HG03095 (cell line): ENCODE data around the gene ABTB2.
"Not testable (repeated sequence)": the region's sequence is repeated elsewhere in the genome, so short reads cannot be mapped to it uniquely, and the experiment has no call there.

Source experiments
- ATAC-seq: cut with Tn5 transposase; IDR thresholded peaks from one replicate; pipeline ENCODE4 v1.9.1; 2021; ENCODE audit warnings: moderate library complexity; ENCODE audit not compliant: unreplicated experiment

ABTB2 gene

DNA sequence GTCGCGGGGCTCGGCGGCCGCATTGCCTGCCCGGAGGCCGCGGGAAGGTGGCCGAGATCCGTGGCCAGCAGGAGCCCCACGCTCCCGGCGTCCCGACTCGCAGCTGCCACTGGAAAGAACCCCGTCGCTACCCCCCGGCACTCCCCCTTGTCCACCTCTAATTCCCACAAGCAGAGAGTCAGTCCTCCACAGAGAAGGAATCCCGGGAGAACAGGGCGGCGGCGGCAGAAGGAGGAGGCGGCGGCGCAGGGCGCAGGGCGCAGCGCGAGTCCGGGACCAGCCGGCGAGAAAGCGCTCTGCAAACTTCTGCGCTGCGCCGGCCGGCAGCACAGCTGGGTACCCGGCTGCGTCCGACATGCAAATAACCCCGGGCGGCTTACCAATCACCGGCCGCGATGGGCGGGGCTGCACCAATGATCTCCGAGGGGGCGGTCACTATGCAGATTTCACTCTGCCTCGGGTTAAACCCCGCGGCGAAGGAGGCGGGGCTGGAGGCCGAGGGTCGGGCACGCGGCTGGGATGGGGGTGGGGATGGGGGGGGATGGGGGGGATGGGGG, at the start of gene ABTB2:
ABTB2 (minus strand) TSS at position 310 of the 557 bp plus-strand sequence.
- peak; percentile 85 for ATAC-seq

GRCh38 chr11:34407121-34407813, 49.5 kb upstream of the ABTB2 start:
- ATAC-seq, result no peak

GRCh38 chr11:34406413-34406812, 48.6 kb upstream of the ABTB2 start:
- ATAC-seq, result no peak

DNA sequence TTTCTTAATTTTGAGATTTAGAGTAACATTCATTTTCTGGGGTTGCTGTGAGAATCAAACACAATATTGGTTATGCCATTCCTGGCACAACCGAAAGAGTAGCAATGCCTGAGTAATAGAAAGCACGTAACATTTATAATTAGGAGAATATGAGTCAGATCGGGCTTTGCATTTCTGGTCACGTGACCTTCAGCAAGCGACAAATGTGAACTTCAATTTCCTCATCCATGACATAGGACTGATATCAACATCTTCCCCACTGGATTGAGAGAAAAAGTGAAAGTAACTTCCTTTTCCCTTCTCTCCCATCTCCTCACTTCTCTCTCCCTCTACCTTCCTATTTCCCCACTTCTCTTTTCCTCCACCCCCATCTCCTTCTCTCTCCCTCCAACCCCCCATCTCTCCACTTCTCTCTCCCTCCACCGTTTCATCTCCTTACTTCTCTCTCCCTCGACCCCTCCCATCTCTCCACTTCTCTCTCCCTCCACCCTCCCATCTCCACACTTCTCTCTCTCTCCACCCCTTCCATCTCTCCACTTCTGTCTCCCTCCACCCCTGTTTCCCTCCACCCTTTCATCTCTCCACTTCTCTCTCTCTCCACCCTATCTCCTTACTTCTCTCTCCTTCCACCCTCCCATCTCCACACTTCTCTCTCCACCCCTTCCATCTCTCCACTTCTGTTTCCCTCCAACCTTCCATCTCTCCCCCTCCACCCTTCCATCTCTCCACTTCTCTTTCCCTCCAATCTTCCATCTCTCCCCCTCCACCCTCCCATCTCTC, 47.5 kb upstream of the ABTB2 start:
- ATAC-seq, result no peak

DNA sequence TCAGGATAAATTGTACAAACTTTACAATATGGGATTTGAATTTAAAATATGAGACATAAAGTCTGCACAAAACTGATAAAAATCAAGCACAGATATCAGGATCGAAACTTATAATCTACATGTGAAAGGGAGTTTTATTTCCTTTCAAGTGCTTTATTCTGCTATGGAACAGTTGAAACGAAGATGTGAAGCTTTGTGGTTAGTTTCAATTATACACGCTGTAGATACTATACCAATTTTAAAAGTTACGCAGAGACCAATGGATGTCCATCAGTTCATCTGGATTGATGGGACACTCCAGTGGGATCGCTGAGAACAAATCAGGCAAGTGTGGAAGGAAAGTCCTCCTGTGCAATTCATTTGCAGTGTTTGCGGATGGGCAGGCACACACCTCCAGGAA, 46.5 kb upstream of the ABTB2 start:
- ATAC-seq, result no peak

- no peak for ATAC-seq
Observed at GRCh38 chr11:34403431-34403830, 45.6 kb upstream of the ABTB2 start.

GRCh38 chr11:34397811-34398210, 40.0 kb upstream of the ABTB2 start:
- ATAC-seq, result no peak

GRCh38 chr11:34397120-34397519, 39.3 kb upstream of the ABTB2 start:
- ATAC-seq, result no peak

GRCh38 chr11:34395916-34396550, 38.2 kb upstream of the ABTB2 start:
- ATAC-seq, result no peak

DNA sequence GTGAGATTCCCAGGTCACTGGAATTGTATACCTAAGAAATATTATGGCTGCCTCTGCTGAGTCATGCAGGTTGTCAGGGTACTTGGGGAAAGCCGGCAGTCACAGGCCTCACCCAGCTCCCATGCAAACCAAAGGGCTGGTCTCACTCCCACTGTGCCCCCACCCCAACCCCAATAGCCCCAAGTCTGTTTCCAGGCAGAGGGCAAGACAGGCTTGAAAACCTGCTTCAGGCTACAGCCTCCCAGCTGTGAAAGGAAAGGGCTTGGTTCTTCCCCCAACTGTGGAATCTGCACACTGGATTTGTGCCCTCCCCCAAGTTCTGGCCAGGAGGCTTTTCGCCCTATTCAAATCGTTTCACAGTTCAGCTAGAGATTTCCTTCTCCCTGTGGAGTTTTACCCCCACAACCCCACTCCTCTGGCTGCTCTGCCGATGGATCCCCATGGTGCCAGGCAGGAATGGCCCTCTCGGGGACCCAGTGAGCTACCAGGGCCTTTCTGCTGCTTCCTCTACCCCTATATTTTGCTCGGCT, 37.0 kb upstream of the ABTB2 start:
- no peak for ATAC-seq

DNA sequence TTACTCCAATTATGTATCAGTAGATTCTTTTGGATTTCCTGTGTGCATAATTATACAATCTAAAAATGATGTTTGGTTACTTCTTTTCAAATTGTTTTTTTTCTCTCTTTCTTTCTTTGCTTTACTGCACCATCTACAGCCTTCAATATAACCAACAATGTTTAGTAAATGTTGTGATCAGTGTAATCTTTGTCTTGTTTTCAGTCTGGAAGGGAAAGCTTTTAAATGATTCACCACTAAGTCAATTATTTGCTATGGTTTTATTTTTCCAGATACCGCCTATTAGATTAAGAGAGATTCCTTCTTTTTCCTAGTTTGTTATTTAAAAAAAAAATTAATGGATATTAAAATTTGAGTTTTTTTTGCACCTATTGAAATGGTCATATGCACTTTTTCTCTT, 29.8 kb upstream of the ABTB2 start:
- ATAC-seq, result no peak

- ATAC-seq, result not testable (repeated sequence)
Observed at GRCh38 chr11:34386356-34386755, 28.5 kb upstream of the ABTB2 start.

- no peak for ATAC-seq
Observed at GRCh38 chr11:34382532-34383276, 24.9 kb upstream of the ABTB2 start.

- ATAC-seq, result no peak
Observed at GRCh38 chr11:34381775-34382174, 24.0 kb upstream of the ABTB2 start.

DNA sequence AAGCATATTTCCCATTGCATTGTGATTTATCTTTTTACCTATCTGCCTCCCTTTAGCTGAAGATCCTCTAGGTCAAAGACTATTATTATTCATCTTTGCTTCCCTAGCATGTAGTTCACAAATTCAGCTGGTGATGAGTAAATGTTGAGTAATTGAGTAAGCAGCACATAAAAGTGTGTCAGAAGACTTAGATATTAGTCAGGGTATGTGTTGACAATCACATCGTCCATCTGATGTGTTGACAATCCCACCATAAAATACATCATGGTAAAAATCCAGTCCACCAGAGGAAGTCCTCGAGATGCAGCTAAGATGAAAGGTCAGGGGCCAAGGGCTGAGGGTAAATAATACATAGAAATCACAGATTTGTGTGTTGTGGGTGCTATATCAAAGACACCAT, 22.9 kb upstream of the ABTB2 start:
- no peak for ATAC-seq

DNA sequence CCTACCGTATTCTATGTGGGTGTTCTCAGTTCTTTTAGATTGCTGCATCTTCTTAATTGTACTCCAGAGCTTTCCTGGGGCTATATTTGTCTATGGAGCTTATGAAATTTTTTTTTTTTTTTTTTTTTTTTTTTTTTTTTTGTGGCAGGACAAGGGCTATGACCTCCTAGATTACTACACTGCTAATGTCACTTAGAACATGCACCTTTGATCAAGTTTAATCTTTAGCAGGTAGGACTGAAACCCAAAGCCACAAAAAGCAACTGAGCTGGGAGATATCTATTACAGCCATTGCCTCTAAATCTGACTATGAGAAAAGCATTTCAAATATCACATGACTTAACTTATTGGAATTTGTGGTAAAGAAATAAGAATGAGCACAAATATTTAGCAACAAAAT, 21.7 kb upstream of the ABTB2 start:
- no peak for ATAC-seq

DNA sequence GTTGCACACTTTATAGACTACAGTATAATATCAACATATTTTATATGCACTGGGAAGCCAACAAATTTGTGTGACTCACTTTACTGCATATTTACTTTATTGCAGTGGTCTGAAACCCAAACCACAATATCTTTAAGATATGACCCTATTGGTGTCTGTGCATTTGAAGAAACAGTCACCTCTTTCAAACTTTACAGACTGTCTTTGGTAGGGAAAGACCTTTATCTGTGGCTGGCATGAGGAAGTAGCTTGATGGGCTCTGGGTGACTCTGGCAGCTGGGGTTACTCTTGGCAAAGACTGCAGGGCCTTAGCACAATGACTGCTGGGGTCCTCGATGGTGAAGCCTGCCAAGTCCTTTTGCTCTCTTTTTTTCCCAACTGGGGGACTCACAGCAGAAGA, 21.3 kb upstream of the ABTB2 start:
- no peak for ATAC-seq

DNA sequence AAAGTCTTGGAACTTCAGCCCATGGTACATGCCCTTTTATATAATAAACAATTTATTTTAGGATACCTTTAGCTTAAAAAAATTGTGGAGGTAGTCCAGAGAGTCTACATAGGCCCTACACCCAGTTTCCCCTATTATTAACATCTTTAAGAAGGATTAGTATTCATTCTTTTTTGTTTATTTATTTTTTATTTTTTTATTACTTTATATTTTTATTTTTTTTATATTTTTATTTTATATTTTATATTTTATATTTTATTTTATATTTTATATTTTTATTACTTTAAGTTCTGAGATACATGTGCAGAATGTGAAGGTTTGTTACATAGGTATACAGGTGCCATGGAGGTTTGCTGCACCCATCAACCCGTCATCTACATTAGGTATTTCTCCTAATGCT, 15.9 kb upstream of the ABTB2 start:
- ATAC-seq, result no peak

GRCh38 chr11:34366522-34366921, 8.7 kb upstream of the ABTB2 start:
- no peak for ATAC-seq

- ATAC-seq, result no peak
Observed at GRCh38 chr11:34364102-34364501, 6.3 kb upstream of the ABTB2 start.
